OCI-LY1 (cell line): ENCODE results near the gene ATOX1.

Source experiments
- H2AFZ ChIP-seq: fragments of 200-600 bp; sonication (generic), shearing (Covaris generic); 2 replicates; pipeline ENCODE4 v1.6.0; 2014; ENCODE audit warnings: antibody characterized with exemption, mild to moderate bottlenecking, low read length
- H3F3A ChIP-seq: fragments of 200-600 bp; sonication (generic), shearing (Covaris generic); 2 replicates; pipeline ENCODE4 v1.6.0; 2014; ENCODE audit warnings: mild to moderate bottlenecking, antibody characterized with exemption, low read length, moderate library complexity; ENCODE audit not compliant: insufficient read depth
- H3K27ac ChIP-seq: fragments of 200-600 bp; sonication (generic); 2 replicates; pipeline ENCODE4 v1.5.1; 2014; ENCODE audit warnings: low read length, mixed run types, mild to moderate bottlenecking, low read depth; ENCODE audit not compliant: poor library complexity, severe bottlenecking
- H3K27me3 ChIP-seq: fragments of 200-600 bp; sonication (generic); 2 replicates; pipeline ENCODE4 v1.6.0; 2014; ENCODE audit warnings: antibody characterized with exemption, mild to moderate bottlenecking, low read length, moderate library complexity; ENCODE audit not compliant: insufficient read depth
- H3K36me3 ChIP-seq: fragments of 200-600 bp; sonication (generic); 2 replicates; pipeline ENCODE4 v1.6.1; 2014; ENCODE audit warnings: mild to moderate bottlenecking, antibody characterized with exemption, low read length, moderate library complexity, mixed read lengths; ENCODE audit not compliant: insufficient read depth
- H3K4me1 ChIP-seq: fragments of 200-600 bp; sonication (generic); 2 replicates; pipeline ENCODE4 v1.5.1; 2014; ENCODE audit warnings: mild to moderate bottlenecking, low read length, moderate library complexity; ENCODE audit not compliant: insufficient read depth, severe bottlenecking
- H3K4me2 ChIP-seq: fragments of 200-600 bp; sonication (generic), shearing (Covaris generic); 2 replicates; pipeline ENCODE4 v1.6.1; 2014; ENCODE audit warnings: low read length
- H3K4me3 ChIP-seq: fragments of 200-600 bp; sonication (generic); 2 replicates; pipeline ENCODE4 v1.5.1; 2014; ENCODE audit warnings: low read length, low read depth, mild to moderate bottlenecking, mixed read lengths; ENCODE audit not compliant: poor library complexity, severe bottlenecking
- H3K79me2 ChIP-seq: fragments of 200-600 bp; shearing (Covaris generic); 2 replicates; pipeline ENCODE4 v1.6.1; 2016; ENCODE audit warnings: mixed run types, low read length, mixed read lengths; ENCODE audit not compliant: insufficient read depth
- H3K9ac ChIP-seq: fragments of 200-600 bp; sonication (generic), shearing (Covaris generic); 2 replicates; pipeline ENCODE4 v1.6.1; 2014; ENCODE audit warnings: mild to moderate bottlenecking, low read length, mixed read lengths
- H3K9me2 ChIP-seq: fragments of 200-600 bp; sonication (generic), shearing (Covaris generic); 2 replicates; pipeline ENCODE4 v1.6.1; 2014; ENCODE audit warnings: low read depth, mild to moderate bottlenecking, low read length, mixed read lengths
- H3K9me3 ChIP-seq: fragments of 200-600 bp; shearing (Covaris generic); 2 replicates; pipeline ENCODE4 v1.6.1; 2014; ENCODE audit warnings: low read length, mixed read lengths
- H4K20me1 ChIP-seq: fragments of 200-600 bp; sonication (generic), shearing (Covaris generic); 2 replicates; pipeline ENCODE4 v1.6.0; 2016; ENCODE audit warnings: mild to moderate bottlenecking, low read length; ENCODE audit not compliant: insufficient read depth
- EZH2 ChIP-seq: fragments of 200-600 bp; sonication (generic), shearing (Covaris generic); IDR thresholded peaks from 2 replicates; pipeline ENCODE4 v1.8.0; 2017; ENCODE audit warnings: borderline replicate concordance, mixed run types, mild to moderate bottlenecking, antibody characterized with exemption, low read length, moderate library complexity, mixed read lengths
- TF ChIP-seq, protein P1 (sequence below): fragments of 200-600 bp; sonication (generic), shearing (Covaris generic); IDR thresholded peaks from 2 replicates; pipeline ENCODE4 v1.5.1; 2017; ENCODE audit warnings: mild to moderate bottlenecking, antibody characterized with exemption, low read length, moderate library complexity, mixed read lengths

The ATOX1 gene

GRCh38 chr5:151703227-151703626 is 55.2 kb downstream of the ATOX1 start:
- Histone ChIP-seq H3K4me2 (no peak overlapping the region), H3K27ac (no peak overlapping the region), H2AFZ (no peak overlapping the region), H3K27me3 (no peaks in the 10 kb centered on the region), H3K9me3 (no peaks in the 10 kb centered on the region), H3K9me2 (no peaks in the 10 kb centered on the region), H3K4me3 (no peak overlapping the region), H3K4me1 (no peaks in the 10 kb centered on the region), H3K9ac (no peak overlapping the region), H3F3A (no peaks in the 10 kb centered on the region), H3K36me3 (no peaks in the 10 kb centered on the region), H4K20me1 (no peaks in the 10 kb centered on the region), H3K79me2 (no peaks in the 10 kb centered on the region)
- no peak for TF ChIP-seq EZH2
- TF ChIP-seq, protein P1, sequence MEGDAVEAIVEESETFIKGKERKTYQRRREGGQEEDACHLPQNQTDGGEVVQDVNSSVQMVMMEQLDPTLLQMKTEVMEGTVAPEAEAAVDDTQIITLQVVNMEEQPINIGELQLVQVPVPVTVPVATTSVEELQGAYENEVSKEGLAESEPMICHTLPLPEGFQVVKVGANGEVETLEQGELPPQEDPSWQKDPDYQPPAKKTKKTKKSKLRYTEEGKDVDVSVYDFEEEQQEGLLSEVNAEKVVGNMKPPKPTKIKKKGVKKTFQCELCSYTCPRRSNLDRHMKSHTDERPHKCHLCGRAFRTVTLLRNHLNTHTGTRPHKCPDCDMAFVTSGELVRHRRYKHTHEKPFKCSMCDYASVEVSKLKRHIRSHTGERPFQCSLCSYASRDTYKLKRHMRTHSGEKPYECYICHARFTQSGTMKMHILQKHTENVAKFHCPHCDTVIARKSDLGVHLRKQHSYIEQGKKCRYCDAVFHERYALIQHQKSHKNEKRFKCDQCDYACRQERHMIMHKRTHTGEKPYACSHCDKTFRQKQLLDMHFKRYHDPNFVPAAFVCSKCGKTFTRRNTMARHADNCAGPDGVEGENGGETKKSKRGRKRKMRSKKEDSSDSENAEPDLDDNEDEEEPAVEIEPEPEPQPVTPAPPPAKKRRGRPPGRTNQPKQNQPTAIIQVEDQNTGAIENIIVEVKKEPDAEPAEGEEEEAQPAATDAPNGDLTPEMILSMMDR = no peak

DNA sequence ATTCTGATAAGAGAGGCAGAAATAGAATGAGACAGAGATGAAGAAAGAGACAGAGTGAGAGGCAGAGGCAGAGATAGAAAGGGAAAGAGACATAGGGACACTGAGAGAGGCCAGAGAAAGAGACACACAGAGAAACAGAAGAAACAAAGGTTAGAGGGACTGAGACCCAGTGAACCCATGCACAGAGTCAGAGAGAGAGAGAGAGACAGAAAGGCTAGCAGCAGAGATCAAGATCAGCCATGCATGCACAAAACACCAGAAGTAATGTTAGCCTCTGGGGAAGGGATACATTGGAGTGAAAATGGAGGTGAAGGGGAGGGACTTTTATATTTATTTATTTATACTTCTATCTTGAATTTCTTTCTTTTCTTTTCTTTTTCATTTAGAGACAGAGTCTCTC is 57.6 kb downstream of the ATOX1 start:
- Histone ChIP-seq H3F3A (no peaks in the 10 kb centered on the region), H3K4me3 (no peak overlapping the region), H3K9me3 (no peaks in the 10 kb centered on the region), H3K36me3 (no peaks in the 10 kb centered on the region), H3K9ac (no peak overlapping the region), H3K27me3 (no peaks in the 10 kb centered on the region), H3K4me2 (no peak overlapping the region), H4K20me1 (no peaks in the 10 kb centered on the region), H3K79me2 (no peaks in the 10 kb centered on the region), H3K9me2 (no peaks in the 10 kb centered on the region), H3K4me1 (no peaks in the 10 kb centered on the region), H3K27ac (no peak overlapping the region), H2AFZ (no peak overlapping the region)
- no peak for TF ChIP-seq EZH2
- TF ChIP-seq, protein P1 = no peak

DNA sequence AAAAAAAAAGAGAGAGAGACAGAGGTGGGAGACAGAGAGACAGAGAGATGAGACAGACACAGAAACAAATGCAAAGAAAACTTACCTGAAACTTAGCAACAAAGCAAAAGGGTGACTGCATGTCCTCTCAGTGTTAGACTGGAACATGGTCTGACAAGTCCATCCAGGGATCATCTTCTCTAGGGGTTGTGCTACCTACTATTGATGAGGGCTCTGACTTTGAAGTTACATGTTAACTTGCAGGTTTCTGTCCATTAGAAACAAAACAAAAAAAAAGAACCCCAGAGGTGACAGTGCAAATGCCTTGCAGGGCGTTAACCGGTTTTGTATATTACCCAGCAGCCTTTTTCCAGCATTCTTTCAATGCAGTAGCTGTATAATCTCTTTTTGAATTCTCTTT is 58.1 kb downstream of the ATOX1 start:
- Histone ChIP-seq H3K9me3 (no peaks in the 10 kb centered on the region), H3K4me3 (no peak overlapping the region), H3K27ac (no peak overlapping the region), H3K4me2 (no peak overlapping the region), H2AFZ (no peak overlapping the region), H3K9ac (no peak overlapping the region), H3F3A (no peaks in the 10 kb centered on the region), H3K79me2 (no peaks in the 10 kb centered on the region), H3K4me1 (no peaks in the 10 kb centered on the region), H3K36me3 (no peaks in the 10 kb centered on the region), H3K27me3 (no peaks in the 10 kb centered on the region), H3K9me2 (no peaks in the 10 kb centered on the region), H4K20me1 (no peaks in the 10 kb centered on the region)
- TF ChIP-seq, protein P1 = no peak
- no peak for TF ChIP-seq EZH2
